Smooth muscle cell of the brain vasculature (primary cell): ENCODE measurements around the gene COPS2.
"Not testable (repeated sequence)": the region's sequence is repeated elsewhere in the genome, so short reads cannot be mapped to it uniquely, and the experiment has no call there.

Experiments used
- DNase-seq: peaks from one replicate; pipeline ENCODE4 v3.0.0-alpha.2; 2012; ENCODE audit warnings: low read depth, low spot score

COPS2 gene

GRCh38 chr15:49155110-49155833 is at the start of gene COPS2:
Gene COPS2 (minus strand): TSS chr15:49155599. CDS start chr15:49155578, 21 bp downstream.
- DNase-seq = peak; percentile 96

GRCh38 chr15:49200347-49200746 is 44.9 kb upstream of the COPS2 start:
- no peak for DNase-seq

- DNase-seq = no peak
Measured at GRCh38 chr15:49199666-49200065, 44.3 kb upstream of the COPS2 start.

- DNase-seq = no peak
Measured at GRCh38 chr15:49196856-49197255, 41.5 kb upstream of the COPS2 start.

GRCh38 chr15:49191892-49192291 is 36.5 kb upstream of the COPS2 start:
- DNase-seq = no peak

GRCh38 chr15:49190586-49190985 is 35.2 kb upstream of the COPS2 start:
- no peak for DNase-seq

- no peak for DNase-seq
Measured at GRCh38 chr15:49189631-49190030, 34.2 kb upstream of the COPS2 start.

- no peak for DNase-seq
Measured at GRCh38 chr15:49188933-49189332, 33.5 kb upstream of the COPS2 start.

- no peak for DNase-seq
Measured at GRCh38 chr15:49187549-49188245, 32.3 kb upstream of the COPS2 start.

- no peak for DNase-seq
Measured at GRCh38 chr15:49185473-49185872, 30.1 kb upstream of the COPS2 start.

- DNase-seq = not testable (repeated sequence)
Measured at GRCh38 chr15:49183741-49184140, 28.3 kb upstream of the COPS2 start.

- DNase-seq = no peak
Measured at GRCh38 chr15:49182128-49182527, 26.7 kb upstream of the COPS2 start.

GRCh38 chr15:49179433-49180190 is 24.2 kb upstream of the COPS2 start:
- no peak for DNase-seq

- DNase-seq = no peak
Measured at GRCh38 chr15:49178497-49178896, 23.1 kb upstream of the COPS2 start.

GRCh38 chr15:49175582-49176397 is 20.4 kb upstream of the COPS2 start:
- not testable (repeated sequence) for DNase-seq

GRCh38 chr15:49174902-49175301 is 19.5 kb upstream of the COPS2 start:
- no peak for DNase-seq

- no peak for DNase-seq
Measured at GRCh38 chr15:49171790-49172189, 16.4 kb upstream of the COPS2 start.

GRCh38 chr15:49169880-49170597 is 14.6 kb upstream of the COPS2 start, which contains the start of gene GALK2:
Gene GALK2 (plus strand): TSS chr15:49170247. CDS start chr15:49170323, 76 bp downstream.
- DNase-seq = peak; percentile 65

- no peak for DNase-seq
Measured at GRCh38 chr15:49168016-49168415, 12.6 kb upstream of the COPS2 start.

- DNase-seq = no peak
Measured at GRCh38 chr15:49164865-49165264, 9.5 kb upstream of the COPS2 start.

GRCh38 chr15:49163678-49164077 is 8.3 kb upstream of the COPS2 start:
- no peak for DNase-seq
